SK-N-MC (cell line): ENCODE data around the gene CXorf58.

ENCODE experiments used
- EZH2 ChIP-seq: fragments of 200-600 bp; sonication (generic); IDR thresholded peaks from one replicate; pipeline ENCODE4 v1.6.1; 2017; ENCODE audit warnings: antibody characterized with exemption
- FOXP2 ChIP-seq: optimal IDR thresholded peaks from 2 replicates; pipeline ENCODE3; 2011; ENCODE audit warnings: mild to moderate bottlenecking, moderate library complexity; ENCODE audit not compliant: insufficient read depth; ENCODE audit errors: extremely low read length, control extremely low read depth
- POLR2AphosphoS5 ChIP-seq: IDR thresholded peaks from 2 replicates; pipeline ENCODE4 v1.6.1; 2012; ENCODE audit warnings: mild to moderate bottlenecking, low read depth, low read length, borderline replicate concordance

DNA sequence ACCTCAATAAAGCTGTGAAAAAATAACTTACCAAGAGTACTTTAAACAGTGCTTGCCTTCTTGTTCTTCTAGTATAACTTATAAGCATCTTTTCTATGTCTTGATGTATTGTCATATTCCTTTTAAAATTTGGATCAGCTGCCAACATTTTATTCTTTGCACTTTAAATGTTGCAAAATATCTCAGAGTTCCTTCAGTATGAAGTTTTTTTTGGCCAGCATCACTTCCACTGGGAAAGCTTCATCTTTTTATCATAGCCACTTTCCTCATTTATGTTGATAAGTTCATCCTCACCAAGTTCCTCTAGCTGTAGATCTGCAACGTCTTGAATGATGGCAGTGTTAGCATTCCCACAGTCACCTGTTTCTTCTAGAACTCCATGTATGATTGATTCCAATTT is 24.2 kb downstream of the CXorf58 start:
- no peak for TF ChIP-seq EZH2
- no peak for TF ChIP-seq POLR2AphosphoS5
- TF ChIP-seq FOXP2, result no peak
